ENCODE data around the gene DSC1.

DNA sequence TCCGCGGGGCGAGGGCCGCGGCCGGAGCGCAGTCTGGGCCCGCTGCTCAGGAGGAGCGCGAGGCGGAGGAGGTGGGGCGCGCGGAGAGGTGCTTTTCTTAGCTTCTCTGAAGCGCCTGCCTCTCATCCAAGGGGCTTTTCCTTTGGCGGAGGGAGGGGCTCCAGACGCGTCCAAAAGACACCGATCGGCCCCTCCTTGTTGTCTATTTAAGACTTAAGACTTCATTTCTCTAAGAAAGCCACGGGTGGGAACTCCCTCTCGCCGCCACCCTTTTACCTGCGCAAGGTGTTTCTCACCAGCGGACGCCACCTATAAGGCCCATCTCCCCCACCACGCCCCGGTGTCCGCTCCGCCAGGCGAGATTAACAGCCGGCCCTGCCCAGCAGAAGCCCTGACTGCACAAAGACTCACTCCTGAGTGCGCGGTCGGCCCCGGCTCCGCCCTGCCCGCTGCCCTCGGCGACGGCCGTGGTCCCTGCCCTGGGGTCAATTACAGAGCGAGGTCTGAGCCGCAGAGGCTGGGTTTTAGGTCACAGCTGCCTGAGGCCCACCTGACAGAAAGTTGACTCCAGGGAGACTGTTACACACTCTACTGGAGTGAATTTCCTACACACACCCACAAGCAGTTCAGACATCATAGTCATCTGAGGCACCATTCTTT lies 60.5 kb downstream of the DSC1 start, which contains the start of gene DSC2:
- TF ChIP-seq, protein P1, sequence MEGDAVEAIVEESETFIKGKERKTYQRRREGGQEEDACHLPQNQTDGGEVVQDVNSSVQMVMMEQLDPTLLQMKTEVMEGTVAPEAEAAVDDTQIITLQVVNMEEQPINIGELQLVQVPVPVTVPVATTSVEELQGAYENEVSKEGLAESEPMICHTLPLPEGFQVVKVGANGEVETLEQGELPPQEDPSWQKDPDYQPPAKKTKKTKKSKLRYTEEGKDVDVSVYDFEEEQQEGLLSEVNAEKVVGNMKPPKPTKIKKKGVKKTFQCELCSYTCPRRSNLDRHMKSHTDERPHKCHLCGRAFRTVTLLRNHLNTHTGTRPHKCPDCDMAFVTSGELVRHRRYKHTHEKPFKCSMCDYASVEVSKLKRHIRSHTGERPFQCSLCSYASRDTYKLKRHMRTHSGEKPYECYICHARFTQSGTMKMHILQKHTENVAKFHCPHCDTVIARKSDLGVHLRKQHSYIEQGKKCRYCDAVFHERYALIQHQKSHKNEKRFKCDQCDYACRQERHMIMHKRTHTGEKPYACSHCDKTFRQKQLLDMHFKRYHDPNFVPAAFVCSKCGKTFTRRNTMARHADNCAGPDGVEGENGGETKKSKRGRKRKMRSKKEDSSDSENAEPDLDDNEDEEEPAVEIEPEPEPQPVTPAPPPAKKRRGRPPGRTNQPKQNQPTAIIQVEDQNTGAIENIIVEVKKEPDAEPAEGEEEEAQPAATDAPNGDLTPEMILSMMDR (IDR thresholded peaks at IDR 0.05) = no peak
- TF ChIP-seq POLR2A (IDR thresholded peaks at IDR 0.05) = no peak

Measured in adrenal gland (tissue), 5 donors.